ENCODE data around the gene PTPRN2. TPM values are rescaled to one million over a fixed set of nuclear protein-coding genes. Genes with fewer than 3 reads are reported as not detected.

Gene PTPRN2
- total and polyA plus RNA-seq, 7 donors: 0.47 to 0.82 (median 0.51) TPM

- peaks cover 0 to 37% (median 3%) of the 10 kb centered on the region in 3 donors for H3K27me3 ChIP-seq (ENCODE audit: insufficient read depth in 3 of 3, low read length in 2 of 3)
- ATAC-seq (no peak), DNase-seq (no peak)
- H3K36me3 ChIP-seq (ENCODE audit: insufficient read depth in 1 of 2, low read depth in 1 of 2): no peaks in the 10 kb centered on the region
- no peaks in the 10 kb centered on the region for H3K9me3 ChIP-seq
- no peak for TF ChIP-seq CTCF (IDR thresholded peaks at IDR 0.05)
- H3K4me1 ChIP-seq: no peaks in the 10 kb centered on the region
- no peak overlapping the region for H3K27ac ChIP-seq
- intact Hi-C loops (cut with DNase I): no loop called here
- WGBS, 3 donors: 61 to 65% (median 62%) methylated on average over 22 of the region's 22 CpGs
- no peak overlapping the region for H3K4me3 ChIP-seq
Observed at GRCh38 chr7:157670490-157671357, 916.9 kb downstream of the PTPRN2 start.

GRCh38 chr7:157669768-157670351 is 917.8 kb downstream of the PTPRN2 start:
- DNase-seq: no peak
- Histone ChIP-seq H3K27ac (no peak overlapping the region), H3K4me1 (no peaks in the 10 kb centered on the region), H3K4me3 (no peak overlapping the region), H3K9me3 (no peaks in the 10 kb centered on the region), H3K36me3 (ENCODE audit: insufficient read depth in 1 of 2, low read depth in 1 of 2) (no peaks in the 10 kb centered on the region), H3K27me3 (ENCODE audit: insufficient read depth in 3 of 3, low read length in 2 of 3) (peaks cover 0 to 28% (median 3%) of the 10 kb centered on the region in 3 donors)
- intact Hi-C loops (cut with DNase I): no loop called here
- no peak for TF ChIP-seq CTCF (IDR thresholded peaks at IDR 0.05)
- WGBS, 3 donors: 27 to 32% (median 29%) methylated on average over 33 of the region's 33 CpGs
- no peak for ATAC-seq

- Histone ChIP-seq H3K27me3 (ENCODE audit: insufficient read depth in 3 of 3, low read length in 2 of 3) (peaks cover 0 to 28% (median 3%) of the 10 kb centered on the region in 3 donors), H3K27ac (no peak overlapping the region), H3K4me3 (no peak overlapping the region), H3K4me1 (no peaks in the 10 kb centered on the region), H3K36me3 (ENCODE audit: insufficient read depth in 1 of 2, low read depth in 1 of 2) (no peaks in the 10 kb centered on the region), H3K9me3 (no peaks in the 10 kb centered on the region)
- 74 to 79% (median 78%) methylated on average over 28 to 33 of the region's 33 CpGs for WGBS, 3 donors
- DNase-seq: no peak
- no peak for ATAC-seq
- no peak for TF ChIP-seq CTCF (IDR thresholded peaks at IDR 0.05)
- intact Hi-C loops (cut with DNase I): no loop called here
Observed at GRCh38 chr7:157668884-157669767, 918.5 kb downstream of the PTPRN2 start.

GRCh38 chr7:157668221-157668883 is 919.3 kb downstream of the PTPRN2 start:
- Histone ChIP-seq H3K9me3 (no peaks in the 10 kb centered on the region), H3K4me1 (no peaks in the 10 kb centered on the region), H3K4me3 (no peak overlapping the region), H3K27me3 (ENCODE audit: insufficient read depth in 3 of 3, low read length in 2 of 3) (peaks cover 0 to 29% (median 3%) of the 10 kb centered on the region in 3 donors), H3K36me3 (ENCODE audit: insufficient read depth in 1 of 2, low read depth in 1 of 2) (no peaks in the 10 kb centered on the region), H3K27ac (no peak overlapping the region)
- intact Hi-C loops (cut with DNase I): no loop called here
- ATAC-seq: no peak
- TF ChIP-seq CTCF (IDR thresholded peaks at IDR 0.05): no peak
- 41 to 52% (median 46%) methylated on average over 22 of the region's 22 CpGs for WGBS, 3 donors
- no peak for DNase-seq

All from psoas muscle (tissue), 8 donors.